Hippocampal formation (tissue), 2 donors: ENCODE results near the gene WDFY2.
A peak's percentile ranks its signal among the peaks of the same experiment; 100 is the strongest.

Experiments used
- DNase-seq, 2 donors: peaks; one replicate each; lab custom pipeline; 2025; lab: John Stamatoyannopoulos, UW

WDFY2 gene

DNA sequence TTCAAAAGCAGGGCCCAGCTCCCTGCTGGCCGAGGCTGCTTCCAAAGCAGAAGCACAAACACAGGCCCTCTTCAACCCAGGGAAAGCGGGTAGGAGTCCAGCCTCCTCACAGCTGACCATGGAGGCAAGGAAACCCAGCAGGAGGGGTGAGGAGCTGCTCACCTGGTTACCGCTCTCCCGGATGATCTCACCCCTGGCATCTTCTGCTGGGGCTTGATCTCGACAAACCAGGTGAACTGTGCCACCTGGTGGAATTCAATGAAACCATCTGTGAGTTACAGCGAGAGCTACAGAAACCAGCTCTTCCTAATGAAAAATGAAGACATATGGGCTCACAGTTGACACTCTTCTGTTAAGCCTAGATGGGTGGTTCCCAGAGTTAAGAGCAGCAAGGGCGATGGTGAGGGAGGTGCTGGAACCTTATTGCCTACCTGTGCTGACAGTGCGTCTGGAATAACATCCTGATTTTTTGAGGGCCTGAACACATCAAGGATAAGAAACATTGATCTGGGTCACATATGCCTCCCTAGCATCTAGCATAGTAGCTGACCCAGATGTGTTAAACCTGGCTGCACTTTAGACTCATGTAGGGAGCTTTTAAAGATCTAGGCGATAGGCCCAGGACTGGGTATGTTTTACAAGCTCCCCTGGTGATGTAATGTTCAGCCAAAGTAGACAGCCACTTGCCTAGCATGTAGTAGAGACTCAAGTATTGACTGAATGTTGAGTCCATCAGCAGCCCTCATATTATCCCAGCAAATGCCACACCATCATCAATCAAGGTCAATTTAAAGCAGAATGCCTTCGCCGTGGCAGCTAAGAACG, 213.6 kb downstream of the WDFY2 start:
- peak in 1 of 2 donors; percentile 13 for DNase-seq

DNA sequence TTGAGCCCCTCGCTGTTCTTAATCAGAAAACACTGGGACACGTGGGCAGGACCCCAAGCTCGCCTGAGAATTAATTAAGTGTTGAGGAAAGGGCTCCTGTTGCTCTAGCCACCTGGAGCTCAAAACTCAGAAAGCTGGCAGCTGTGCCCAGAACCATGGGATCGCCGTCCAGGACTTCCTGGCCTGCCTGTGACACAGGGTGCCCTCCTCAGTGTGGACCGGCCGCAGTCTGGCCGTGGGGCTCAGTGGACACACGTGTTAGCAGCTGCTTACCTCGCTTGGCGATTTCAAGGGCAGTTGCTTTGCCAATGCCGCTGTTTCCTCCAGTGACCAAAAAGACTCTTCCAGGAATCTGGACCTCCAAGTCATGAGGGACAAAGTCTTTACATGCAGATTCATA, 215.0 kb downstream of the WDFY2 start:
- DNase-seq, result no peak

DNA sequence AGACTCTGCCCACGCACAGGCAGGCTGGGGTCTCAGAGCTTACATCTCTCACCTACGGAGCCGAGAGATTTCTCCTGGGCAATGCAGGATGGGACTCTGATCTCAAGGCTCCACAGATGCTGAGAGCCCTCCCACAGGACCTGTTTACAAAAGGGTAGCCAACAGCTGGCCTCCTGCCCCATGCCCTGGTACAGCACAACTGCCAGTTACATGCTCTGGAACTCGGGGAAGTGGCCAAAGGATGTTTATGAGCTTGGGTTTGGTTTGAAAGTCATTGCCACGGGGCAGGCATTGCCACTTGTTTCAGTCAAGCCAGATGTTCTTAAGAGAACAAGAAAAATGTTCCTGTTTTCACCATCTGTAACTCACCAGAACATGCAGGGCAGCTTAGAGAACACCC, 216.2 kb downstream of the WDFY2 start:
- no peak for DNase-seq

DNA sequence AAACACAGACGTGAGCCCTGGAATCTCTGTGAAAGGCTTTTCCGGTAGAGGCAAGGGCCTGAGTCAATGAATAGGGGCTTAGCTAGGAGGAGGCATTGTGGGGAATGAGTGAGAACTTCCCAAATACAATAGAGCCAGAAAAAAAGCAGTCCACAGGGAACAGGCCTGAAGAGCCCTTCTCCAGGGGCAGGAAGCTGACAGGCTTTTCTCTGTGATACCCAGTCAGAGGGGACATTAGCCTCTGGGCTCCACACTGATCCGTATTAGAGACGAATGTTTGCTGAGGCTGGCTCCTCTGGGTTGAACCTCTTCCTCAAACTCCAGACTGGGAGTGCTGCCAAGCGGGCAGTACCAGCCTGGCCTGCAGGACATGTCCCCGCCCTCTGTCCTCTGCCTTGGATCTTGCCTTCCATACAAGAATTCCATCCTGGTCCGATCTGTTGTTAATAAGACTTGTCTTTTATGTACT, 217.4 kb downstream of the WDFY2 start:
- DNase-seq, result peak; percentile 53 to 75

DNA sequence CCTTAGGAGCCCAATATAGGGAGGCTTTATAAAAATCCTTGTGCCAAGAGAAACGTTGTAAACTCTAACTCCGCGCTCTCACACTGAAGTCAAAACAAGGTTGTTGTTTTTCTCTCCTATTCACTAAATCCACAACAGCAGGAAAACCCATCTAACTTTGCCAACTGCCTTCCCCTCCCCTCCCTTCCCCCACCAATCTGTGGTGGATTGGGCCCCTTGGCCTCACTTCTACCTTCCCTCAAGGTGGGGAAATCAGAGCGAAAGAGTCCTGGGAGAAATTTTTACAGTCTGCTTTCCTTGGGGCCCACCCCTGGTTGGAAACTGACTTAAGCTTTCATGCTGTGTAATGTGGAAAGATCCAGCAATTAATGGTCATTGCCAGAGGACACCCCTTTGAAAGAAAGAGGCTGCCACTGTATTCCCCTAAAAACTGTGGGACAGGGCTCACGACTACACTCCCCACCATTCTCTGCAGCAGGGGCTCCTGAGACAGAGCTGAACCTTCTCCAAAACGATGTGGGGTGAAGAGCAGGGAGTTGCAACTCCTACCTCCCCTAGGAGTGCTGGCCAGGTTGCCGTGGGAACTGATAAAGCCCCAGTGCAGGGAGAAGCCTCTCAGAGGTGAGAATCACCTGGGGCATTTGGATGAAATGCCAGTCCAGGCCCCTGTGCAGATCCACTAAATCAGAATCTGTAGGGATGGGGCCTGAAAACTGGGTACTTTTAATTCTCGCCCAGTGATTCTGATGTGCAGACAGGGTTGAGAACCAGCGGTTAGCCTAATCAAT, 218.6 kb downstream of the WDFY2 start:
- no peak for DNase-seq

DNA sequence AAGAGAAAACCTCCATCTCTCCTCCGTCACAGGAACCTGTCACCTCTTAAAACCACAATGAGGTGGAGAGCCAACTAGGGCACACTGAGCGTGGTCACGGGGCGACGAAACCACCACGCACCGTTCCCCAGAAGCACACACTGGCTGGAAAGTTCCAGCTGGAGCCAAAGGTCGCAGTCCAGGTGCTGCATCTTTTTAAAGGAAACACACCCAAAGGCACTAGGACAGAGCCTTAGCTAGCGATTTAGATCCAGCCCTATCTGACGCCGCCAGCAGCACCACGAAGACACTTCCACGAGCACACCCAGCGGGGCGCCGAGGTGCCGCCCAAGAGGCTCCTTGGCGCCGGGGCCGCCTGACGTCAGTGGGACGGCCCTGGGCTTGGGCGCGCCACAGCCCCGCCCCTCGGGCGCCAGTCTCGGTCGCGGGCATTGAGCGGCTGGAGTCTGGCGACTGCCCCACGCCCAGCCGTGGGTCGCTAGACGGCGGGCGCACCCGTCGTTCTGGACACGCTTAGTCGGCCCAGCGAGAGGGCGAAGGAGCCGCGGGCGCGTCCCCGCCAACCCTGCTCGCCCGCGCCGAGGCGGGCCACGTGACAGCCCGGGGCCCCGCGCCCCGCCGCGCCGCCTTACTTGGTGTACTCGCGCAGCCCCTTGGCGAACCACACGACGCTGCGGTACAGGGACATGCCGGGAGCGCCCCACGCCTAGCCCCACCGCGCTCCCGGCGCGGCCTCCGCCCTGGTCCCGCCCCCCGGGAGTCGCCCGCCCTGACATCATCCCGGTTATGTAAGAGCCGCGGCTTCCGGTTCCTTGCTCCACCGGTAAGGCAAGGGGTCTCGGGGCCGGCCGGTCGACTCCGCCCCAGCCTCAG, 219.4 kb downstream of the WDFY2 start, which contains the start of gene DHRS12:
Gene DHRS12, minus strand, starts transcription at position 742 of the 873 bp plus-strand sequence. CDS start 4,504 bp downstream, outside the sequence.
- peak; percentile 80 to 88 for DNase-seq

DNA sequence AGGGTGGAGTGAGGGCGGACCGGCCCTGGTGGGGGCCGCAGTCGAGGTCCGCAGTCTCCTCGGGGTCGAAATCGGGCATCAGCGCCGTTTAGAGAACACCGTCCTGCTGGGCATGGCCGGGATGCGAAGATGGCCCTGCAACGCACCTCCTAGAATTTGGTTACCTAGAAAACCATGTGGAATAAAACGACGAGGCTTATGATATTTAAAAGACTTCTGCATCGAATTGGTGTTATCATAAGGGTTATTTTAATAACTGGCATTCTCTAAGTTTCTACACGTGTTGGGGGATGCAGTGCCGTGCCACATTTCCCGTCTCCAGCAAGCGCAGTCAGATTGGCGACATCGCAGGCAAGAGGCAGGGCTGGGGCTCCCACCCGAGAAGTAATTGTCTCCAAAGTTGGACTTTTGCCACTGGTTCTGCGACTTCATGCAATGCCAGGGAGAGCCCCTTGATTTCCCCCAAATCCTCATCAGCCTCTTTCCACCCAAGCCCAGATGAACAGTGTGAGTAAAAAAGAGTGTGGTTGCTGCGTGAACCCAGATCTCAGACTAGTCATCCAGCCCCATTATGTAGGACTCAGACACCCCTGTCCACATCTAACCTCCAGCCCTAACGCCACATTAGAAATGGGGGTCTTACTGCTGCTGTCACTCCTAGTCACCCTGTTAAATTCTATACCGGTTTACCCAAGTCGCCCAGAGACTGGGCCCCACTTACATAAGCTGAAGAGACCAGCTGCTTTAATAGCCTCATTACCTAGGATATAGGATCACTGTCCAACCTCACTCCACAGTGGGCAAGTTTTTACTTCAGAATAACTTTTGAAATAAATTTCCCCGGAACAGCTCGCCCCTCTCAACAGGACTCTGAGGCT, 220.3 kb downstream of the WDFY2 start:
- DNase-seq, result peak in 1 of 2 donors; percentile 43

DNA sequence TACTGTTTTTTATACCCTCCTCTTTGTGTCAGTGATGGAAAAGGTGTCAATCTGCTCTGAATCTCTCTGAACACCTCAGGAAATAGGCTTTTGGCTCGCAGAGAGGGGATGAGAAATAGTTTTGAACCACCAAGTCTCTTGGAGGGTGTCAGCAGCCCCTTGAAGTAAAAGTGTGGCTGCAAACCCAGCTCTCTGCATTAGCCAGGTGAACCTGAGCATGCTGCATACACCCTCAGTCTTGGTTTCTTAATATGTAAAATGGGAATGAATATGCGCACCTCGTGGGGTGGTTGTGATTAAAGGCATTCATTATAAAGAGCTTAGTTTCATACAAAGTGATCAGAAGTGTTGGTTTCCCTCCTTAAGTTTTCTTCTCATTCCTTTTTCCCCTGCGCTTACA, 221.1 kb downstream of the WDFY2 start:
- no peak for DNase-seq

DNA sequence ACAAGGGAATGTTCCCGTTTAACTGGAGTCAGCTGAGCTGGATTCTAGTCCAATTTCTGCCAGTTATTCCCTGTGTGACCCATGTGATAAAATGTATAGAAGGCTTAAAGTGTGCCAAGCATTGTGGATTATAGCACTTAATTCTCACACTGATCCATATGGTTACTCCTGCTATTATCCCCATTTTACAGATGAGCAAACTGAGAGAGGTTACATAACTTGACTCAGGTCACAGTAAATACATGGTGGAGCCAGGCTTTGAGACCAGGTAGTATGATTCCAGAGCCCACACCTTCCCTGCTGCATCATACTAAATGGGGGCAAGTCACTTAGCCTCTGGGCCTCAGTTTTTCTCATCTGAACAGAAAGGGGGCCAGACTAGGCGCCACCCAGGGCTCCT, 221.7 kb downstream of the WDFY2 start:
- no peak for DNase-seq

DNA sequence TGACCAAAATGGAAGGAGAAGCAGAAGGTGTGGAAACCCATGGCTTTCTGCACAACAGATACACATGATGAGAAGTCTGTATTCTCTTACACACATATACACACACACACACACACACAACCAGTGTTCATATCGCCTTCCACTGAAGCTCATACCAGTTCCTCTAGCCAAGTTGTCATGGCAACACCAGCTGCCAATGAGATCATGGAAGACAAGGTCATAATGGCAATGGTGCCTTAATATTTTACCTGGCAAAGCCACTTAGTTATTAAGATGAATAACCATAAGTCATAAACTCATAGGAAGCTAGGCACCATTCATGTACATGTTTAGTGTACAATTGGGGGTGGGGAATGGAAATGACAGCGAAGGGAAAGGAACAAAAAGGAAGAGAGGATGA, 222.3 kb downstream of the WDFY2 start:
- no peak for DNase-seq

DNA sequence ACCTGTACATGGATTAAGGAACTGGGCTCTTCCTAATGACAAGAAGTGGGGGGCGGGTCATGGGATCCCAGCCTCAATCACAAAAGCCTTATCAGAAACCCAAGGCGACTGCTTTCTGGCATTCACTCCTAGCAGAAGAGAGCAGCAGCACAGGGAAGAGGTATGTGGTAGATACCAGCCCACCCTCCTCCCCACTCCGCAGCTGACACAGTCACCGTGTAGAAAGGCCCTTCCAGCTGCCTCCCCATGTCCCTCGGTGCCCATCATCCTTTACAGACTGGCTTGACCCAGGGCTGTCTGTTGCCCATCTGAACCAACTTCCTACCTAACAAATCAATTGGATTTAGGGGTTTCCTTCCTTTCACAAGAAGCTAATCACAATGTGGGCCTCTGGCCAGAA, 222.8 kb downstream of the WDFY2 start:
- DNase-seq, result no peak

DNA sequence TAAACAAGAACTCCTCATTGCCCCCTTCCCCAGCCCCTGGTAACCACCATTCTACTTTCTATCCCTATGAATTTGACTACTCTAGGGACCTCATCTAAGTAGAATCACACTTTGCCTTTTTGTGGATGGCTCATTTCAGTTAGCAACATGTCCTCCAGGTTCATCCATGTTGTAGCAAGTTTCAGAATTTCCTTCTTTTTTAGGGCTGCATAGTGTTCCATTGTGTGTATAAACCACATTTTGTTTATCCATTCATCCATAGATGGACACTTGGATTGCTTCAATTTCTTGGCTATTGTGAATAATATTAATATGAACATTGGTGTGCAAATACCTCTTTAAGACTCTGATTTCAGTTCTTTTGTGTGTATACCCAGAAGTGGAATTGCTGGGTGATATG, 224.5 kb downstream of the WDFY2 start:
- DNase-seq, result no peak

DNA sequence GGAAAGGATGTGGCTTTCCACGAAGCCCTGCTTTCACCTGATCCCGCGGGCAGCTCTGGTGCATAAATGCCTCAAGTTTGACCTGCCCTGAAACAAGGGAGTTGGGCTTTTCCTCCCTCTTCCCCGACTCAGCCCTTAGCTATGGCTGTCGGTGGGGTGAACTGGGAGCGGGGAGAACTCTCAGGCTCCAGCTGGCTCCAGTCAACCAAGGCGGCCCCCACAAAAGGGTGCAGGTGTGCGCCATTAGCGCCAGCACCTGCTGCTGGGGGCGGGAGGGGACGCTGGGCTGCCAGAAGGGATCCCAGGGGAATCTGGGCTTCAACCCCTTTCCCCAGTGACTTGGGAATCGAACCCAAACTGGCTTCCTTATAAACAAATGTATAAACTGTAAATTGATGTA, 226.8 kb downstream of the WDFY2 start:
- no peak for DNase-seq

DNA sequence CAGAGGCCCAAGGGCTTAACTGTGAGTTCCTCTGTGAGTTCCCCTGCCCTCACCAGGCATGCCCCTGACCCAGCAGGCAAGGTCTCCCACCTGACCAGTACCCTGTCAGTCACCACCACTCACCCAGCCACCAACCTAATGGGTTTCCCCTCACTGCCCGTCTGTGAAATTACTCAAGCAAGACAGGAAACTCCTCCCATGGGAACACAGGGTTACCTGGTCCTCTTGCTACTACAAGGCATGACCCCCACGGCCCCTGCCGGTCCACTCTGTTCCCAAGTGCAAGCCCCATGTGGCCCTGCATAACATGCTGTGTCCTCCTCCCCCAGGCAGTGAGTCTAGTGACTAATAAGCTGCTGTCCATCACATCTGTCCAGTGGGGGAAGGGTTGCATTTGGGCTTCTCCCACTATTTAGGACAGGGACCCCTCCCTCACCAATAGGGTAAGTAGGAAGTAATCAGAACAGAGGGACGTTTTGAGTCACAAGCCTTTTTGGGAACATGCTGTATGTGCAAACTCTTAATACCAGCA, 227.7 kb downstream of the WDFY2 start:
- no peak for DNase-seq

DNA sequence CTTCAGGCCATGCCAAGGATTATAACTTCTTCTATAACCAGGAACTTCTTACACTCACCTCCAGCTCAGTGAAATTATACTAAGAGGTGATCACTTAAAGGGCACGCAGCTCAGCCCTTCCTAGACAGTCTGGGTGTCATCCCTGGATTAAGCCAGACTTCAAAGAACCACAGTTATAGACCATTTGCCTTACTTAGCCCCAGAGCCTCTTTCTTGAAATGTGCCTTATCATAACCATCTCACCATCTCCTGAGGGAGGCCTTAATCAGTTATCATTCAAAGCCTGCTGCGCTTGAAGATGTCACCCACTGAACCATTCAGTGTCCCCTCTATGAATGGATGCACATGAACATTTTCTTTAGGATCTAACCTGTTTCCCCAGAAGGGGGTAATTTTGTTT, 229.8 kb downstream of the WDFY2 start:
- no peak for DNase-seq

DNA sequence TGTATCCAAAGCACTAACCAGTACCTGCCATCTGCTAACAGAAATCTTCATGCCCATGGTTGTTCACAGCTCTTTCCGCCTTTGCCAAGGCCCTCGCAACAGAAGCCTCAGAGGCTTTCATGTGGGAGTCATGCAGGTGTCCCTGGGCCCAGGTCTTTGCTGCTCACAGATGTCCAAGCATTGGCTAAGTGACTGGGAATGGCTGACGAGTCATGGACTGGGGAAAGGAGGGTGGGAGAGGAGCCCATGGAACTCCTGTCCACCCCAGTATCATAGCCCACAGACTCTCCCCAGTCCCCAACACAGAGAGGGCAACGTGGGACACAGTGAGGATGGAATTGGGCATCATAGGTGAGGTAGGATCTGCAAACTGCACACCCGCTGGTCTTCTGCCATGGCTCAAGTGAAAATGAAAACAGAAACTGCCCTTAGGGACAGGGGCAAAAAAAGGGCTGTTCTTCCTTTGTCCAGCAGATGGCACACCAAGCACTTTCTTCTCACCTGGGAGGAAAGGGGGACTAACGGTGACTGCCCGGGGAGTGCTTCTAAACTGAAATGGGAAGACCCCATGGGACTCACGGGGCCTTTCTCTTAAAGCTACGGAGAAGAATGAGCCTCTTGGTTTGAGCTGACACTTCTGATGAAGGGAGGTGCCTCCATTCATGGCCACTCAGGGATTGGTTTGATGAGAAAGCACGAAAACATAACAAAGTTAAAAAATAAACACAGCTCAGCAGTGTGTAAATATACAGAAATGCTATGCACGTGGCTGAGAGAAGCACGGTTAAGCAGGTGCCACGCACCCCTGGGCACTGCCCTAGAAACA, 230.8 kb downstream of the WDFY2 start:
- peak in 1 of 2 donors; percentile 11 for DNase-seq

DNA sequence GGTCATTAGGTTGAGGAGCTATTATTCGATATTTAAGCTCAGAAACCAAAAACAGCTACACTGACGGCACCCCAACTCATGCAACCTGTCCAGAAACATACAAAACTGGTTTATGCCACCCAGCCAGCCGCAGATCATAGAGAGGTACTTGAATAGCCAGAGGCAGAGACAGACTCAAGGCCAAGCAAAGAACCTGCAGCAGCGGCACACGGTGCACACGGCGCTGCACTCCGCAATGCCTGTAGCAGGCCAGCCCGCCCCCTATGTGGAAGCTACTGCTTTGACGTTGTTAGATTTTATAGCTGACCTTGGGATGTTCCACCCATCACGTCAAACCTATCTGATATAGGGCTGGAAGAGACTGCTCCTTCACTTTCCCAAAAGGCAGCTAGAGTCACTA, 231.6 kb downstream of the WDFY2 start:
- DNase-seq, result no peak

DNA sequence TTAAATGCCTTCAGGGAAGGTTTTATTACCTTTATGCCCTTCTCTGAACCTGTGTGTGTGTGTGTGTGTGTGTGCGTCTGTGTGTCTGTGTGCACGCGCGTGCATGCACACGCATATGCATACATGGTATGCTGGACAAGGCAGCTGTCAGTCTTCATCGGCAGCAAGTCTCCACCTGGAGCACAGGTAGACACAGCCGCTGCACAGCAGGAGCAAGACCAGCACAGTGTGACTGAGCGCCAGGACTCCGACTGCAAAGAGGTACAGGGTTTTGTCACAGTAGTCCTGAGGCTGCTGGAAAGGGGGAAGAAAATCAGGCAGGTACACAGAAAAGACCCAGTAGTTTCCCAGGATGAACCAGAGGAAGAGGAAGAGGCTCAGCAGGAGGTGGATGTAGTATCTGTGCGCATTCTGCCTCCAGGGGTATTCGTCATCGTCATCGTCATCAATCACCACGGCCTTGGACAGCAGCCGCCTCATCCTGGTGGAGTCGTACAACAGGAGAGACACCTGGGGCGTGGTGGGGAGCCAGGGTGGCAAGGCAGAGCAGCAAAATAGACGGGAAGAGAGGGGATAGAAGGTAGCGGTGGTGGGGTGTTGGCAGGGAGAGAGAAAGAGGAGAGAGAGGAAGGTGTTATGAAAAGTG, 232.5 kb downstream of the WDFY2 start:
- no peak for DNase-seq
